T-helper 22 cell (primary cell): ENCODE data around the gene KCNK16.

ENCODE experiments used
- DNase-seq: peaks from one replicate; pipeline ENCODE4 v3.0.0-alpha.2; 2020; ENCODE audit warnings: low read depth

KCNK16 gene

GRCh38 chr6:39341937-39342336 is 19.4 kb upstream of the KCNK16 start:
- DNase-seq, result no peak

DNA sequence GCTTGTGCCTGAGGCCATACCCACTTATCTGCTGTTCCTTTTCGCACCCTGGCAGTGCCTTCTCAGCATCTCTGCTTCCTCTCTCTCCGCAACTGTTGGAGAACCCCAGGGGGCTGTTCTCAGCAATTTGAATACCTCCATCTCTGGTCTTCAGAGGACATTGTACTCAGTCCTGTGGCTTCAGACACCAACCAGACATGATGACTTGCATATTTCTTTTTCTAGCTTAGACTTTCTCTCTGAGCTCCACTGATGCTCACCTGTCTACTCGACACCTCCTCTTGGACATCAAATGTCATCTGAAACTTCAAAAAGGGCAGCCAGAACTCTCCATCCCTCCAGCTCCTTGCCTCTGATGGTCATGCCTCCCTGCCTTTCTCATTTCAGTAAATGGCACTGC is 18.9 kb upstream of the KCNK16 start:
- no peak for DNase-seq

GRCh38 chr6:39339868-39340550 is 17.5 kb upstream of the KCNK16 start:
- DNase-seq, result no peak

DNA sequence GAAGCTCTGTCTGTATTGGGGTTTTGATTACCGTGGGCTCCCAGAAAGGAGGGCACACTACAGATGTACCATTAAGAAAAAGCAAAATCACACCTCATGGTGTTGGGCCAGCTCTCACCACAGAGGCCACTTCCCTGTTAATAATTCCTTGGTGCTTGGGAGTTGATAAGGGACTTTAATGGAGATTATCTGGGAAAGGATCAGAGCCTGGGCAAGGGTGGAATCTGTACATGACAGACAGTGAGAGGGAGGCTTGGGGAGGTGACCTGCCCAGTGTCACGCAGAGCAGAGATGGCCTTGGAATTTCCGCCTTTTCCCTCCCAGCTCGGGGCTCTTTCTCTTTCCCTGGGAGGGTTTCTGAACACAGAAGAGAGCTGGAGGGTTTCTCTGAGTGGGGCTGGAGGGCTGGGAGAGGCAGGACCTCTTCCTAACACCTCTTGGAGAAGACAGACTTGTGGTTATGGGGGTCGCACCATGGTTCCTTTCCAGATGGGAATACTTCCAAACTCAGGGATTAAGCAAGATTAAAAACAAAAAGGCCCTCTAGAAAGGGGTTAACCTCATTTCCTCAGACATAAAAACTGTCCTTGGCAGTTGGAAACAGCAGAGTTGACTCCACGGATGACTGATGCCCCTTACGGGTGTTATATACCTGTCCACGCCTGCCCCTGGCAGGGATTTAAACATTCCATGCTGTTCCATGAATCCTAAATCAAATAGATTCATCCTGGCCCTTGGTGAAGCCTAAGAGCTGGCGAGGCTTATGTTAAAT is 16.8 kb upstream of the KCNK16 start:
- no peak for DNase-seq

DNA sequence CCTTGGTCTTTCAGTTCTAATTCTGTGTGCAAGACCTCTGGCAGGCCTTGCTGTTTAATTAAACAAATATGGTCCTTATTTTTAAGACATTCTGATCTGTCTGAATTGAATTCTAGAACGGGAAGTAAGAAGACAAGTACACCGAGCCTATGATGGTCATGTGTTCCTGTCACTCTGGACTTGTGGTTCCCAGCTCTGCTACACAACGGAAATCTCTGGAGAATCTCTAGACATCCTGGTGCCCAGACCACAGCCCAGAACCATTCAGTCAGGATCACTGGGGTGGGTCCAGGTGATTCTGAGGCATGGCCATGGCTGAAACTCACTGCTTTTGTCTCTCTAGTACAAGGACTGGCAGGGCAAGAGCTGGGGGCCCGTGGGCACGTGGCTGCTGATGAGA is 15.9 kb upstream of the KCNK16 start:
- DNase-seq, result no peak

GRCh38 chr6:39335780-39336545 is 13.5 kb upstream of the KCNK16 start:
- DNase-seq, result no peak

- DNase-seq, result no peak
These were observed 11.3 kb upstream of the KCNK16 start for GRCh38 chr6:39333644-39334438.

DNA sequence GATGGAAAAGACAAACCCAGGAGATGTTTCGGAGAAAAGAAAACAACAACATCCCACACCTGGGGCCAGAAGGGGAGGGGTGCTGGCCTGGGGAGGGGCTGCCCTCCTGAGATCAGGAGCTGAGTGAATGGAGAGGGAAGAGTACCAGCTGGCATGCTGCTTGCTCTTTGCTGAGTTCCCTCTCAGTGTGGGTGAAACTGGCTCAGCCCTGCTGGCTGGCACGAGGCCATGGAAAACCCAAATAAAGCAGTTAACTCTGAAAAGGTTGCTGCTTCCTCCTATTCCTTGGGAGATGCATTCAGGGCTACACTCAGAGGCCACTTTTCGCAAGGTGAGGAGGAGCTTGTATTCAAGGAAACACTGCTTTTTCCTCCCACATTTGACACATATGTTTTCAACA is 8.0 kb upstream of the KCNK16 start:
- no peak for DNase-seq

- no peak for DNase-seq
These were observed 7.6 kb upstream of the KCNK16 start for GRCh38 chr6:39330057-39330456.

- no peak for DNase-seq
These were observed 5.6 kb upstream of the KCNK16 start for GRCh38 chr6:39328066-39328465.

- no peak for DNase-seq
These were observed 5.0 kb upstream of the KCNK16 start for GRCh38 chr6:39327507-39327906.

DNA sequence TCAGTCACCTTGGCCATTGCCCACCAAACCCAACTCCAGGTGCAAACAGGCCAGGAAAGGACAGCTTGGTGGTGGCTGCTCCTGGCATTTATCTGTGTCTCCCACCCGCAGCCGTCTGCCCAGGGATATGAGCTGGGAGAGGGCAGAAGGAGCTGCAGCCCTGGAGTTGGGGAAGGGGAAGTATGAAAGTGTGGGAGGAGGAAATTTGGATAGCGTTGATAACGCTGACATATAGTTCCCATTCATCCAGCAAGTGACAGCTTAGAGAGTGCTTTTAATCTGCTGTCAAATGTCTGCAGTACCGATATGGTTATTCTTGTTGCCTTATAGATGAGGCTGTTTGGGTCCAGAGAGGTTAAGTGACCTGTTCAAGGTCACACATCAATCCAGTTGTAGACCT is 741 bp downstream of the KCNK16 start:
- DNase-seq, result no peak

DNA sequence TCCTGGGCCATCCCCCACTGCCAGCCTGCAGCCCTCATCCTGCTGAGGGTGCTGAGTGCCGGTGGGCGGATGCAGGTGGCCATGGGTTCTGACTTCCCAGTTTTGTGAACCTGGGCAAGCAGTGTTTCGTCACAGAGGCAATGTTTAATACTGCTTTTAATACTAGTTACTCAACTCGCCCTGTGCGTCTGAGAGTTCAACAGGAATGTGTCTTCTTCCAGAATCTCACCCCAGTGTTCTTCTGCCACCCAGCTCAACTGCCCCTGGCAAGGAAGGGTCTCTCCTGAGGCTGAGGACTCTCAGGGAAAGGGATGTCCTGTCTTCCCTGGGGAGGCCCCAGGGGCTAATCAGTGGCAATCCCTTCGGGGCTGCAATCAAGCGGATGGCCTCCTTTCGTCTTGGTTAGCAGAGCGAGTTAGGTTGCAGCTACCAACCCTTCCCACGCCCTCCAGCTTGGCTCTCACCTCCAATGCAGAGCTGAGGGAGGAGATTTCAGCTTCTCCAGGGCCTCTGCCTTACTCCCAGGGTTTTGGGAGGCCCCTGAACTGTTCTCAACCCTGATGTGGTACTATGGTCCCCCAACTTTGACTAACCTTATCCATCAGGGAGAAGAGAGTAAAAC is 2.0 kb downstream of the KCNK16 start:
- no peak for DNase-seq

DNA sequence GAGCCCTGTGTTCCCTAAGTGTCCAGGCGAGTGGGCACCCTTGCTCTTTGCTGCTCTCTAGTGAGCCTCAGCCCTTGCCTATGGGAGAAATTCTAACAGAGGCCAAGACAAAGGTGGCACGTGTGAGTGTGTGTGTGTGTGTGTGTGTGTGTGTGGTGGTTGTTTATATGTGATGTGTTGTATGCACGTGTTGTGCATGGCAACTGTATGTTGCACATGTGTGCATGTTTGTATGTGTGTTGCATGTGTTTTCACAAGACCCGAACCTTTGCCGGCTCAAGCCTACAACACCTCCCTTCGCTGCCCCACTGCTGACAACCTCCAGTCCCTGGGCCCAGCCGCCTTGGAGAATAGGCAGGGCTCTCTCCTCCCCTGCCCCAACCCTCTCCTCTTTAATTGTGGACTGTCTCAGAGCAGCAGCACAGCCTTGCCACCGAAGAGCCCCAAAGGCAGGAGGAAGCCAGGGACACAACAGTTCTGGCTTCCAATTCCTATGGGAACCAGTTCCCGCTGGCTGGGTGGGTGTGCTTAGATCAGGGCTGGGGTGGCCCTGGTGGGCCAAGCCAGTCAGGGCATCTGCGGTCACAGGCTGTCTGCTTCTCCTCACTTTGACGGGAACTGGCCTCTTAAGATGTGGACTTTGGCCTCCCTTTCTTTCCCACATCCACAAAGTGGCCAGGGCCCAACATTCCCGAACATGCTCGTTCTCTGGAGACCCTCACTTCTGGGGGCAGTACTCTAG is 2.7 kb downstream of the KCNK16 start:
- DNase-seq, result no peak

DNA sequence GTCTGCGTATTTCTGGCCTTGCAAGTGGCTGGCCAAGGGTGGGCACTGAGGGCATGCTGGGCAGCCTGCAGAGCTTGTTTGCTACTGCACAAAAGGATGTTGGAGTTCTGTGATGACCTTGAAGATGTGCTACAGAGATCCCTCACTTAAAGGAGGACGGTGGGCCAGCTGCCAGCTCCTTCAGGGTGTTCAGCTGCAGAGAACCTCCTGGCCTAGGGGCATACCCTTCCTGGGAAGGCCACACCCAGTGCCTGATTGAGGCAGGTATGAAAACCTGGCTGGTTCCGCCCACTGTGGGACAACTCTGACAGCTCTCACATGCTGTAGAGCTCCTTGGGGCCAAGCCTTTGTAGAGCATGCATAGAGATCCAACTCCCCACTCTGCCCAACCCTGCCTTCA is 5.2 kb downstream of the KCNK16 start:
- DNase-seq, result no peak

- DNase-seq, result no peak
These were observed 8.2 kb downstream of the KCNK16 start, which contains the start of gene KCNK17 for GRCh38 chr6:39314273-39314795. Gene KCNK17 (minus strand): TSS chr6:39314419. CDS start chr6:39314320, 99 bp downstream.

DNA sequence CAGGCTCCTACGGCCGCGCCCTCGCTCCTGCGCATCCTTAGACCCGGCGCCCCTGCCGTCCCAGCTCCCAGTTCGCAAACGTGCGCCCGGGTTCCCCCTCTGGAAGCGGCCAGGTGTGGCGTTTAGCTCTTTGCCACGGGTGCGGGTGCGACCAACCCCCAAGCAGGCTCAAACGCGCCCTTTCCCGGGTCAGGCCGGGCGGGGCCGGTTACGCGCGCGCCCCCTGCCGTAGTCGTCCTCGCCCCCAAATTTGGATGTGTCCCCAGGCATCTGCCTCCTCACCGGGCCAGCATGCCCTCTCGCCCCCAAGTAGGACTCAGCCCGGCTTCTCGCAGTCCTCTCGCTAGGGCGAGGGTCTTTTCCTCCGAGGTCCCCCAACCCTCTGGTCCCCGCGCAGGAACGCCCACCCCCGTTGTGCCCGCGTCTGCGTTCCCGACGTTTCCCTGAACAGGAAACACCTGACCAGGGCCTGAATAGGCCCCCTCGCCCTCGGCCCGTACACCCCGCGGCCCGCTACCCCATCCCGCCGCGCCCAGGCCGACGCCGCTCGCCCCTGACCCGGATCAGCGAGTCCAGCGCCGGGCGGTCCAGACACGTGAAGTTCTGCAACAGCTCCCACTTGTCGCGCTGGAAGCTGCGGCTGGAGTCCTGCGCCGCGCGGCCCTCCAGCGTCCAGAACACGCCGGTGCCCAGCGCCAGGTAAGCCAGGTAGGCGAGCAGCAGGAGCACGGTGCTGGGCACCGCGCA is 8.8 kb downstream of the KCNK16 start:
- DNase-seq, result no peak

GRCh38 chr6:39312912-39313525 is 9.5 kb downstream of the KCNK16 start:
- no peak for DNase-seq

- DNase-seq, result no peak
These were observed 12.0 kb downstream of the KCNK16 start for GRCh38 chr6:39310542-39310941.
